Retinal pigment epithelial cell (primary cell): ENCODE data around the gene MYH16.
"Not testable (repeated sequence)": the region's sequence is repeated elsewhere in the genome, so short reads cannot be mapped to it uniquely, and the experiment has no call there.

Source experiments
- DNase-seq: peaks from one replicate; pipeline ENCODE4 v3.0.0-alpha.2; 2010; ENCODE audit warnings: low read depth
- H3K4me3 ChIP-seq: 2 replicates; pipeline ENCODE4 v1.5.1; 2011; ENCODE audit warnings: mild to moderate bottlenecking, low read length, control low read depth, moderate library complexity
- CTCF ChIP-seq: conservative IDR thresholded peaks from 2 replicates; pipeline ENCODE4 v1.5.1; 2011; ENCODE audit warnings: low read depth, low read length, control low read depth, inconsistent platforms

MYH16 gene

GRCh38 chr7:99260395-99260794 lies 12.2 kb upstream of the MYH16 start:
- no peak overlapping the region for H3K4me3 ChIP-seq
- DNase-seq: no peak
- TF ChIP-seq CTCF: no peak

- no peak overlapping the region for H3K4me3 ChIP-seq
- DNase-seq: no peak
These were observed 11.0 kb upstream of the MYH16 start for GRCh38 chr7:99261646-99262045.

GRCh38 chr7:99265848-99266480 lies 6.7 kb upstream of the MYH16 start:
- no peak for TF ChIP-seq CTCF

More at GRCh38 chr7:99261646-99262045, 11.0 kb upstream of the MYH16 start:
- no peak for TF ChIP-seq CTCF

GRCh38 chr7:99267481-99267840 lies 5.2 kb upstream of the MYH16 start:
- TF ChIP-seq CTCF: no peak
- DNase-seq: peak; percentile 94
- H3K4me3 ChIP-seq: no peak overlapping the region

More at GRCh38 chr7:99265848-99266480, 6.7 kb upstream of the MYH16 start:
- DNase-seq: no peak
- no peak overlapping the region for H3K4me3 ChIP-seq

GRCh38 chr7:99267841-99268576 lies 4.6 kb upstream of the MYH16 start:
- no peak for DNase-seq
- TF ChIP-seq CTCF: no peak
- H3K4me3 ChIP-seq: no peak overlapping the region

GRCh38 chr7:99268577-99268908 lies 4.1 kb upstream of the MYH16 start:
- TF ChIP-seq CTCF: no peak
- DNase-seq: no peak
- no peak overlapping the region for H3K4me3 ChIP-seq

GRCh38 chr7:99270702-99271101 lies 1.9 kb upstream of the MYH16 start:
- DNase-seq: no peak
- H3K4me3 ChIP-seq: no peak overlapping the region
- no peak for TF ChIP-seq CTCF

GRCh38 chr7:99273561-99273960 lies 922 bp downstream of the MYH16 start:
- DNase-seq, H3K4me3 ChIP-seq: not testable (repeated sequence)

- not testable (repeated sequence) for DNase-seq, H3K4me3 ChIP-seq
These were observed 2.3 kb downstream of the MYH16 start for GRCh38 chr7:99274908-99275307.
